IMR-90 (cell line): Measurements from ENCODE around the gene XRCC4. TPM values are rescaled to one million over a fixed set of nuclear protein-coding genes. Genes with fewer than 3 reads are reported as not detected.
A peak's percentile ranks its signal among the peaks of the same experiment; 100 is the strongest.

Experiments used
- ATAC-seq: fragments of 200-7000 bp; cut with Tn5 transposase; 2 replicates; pipeline ENCODE4 v1.9.1; 2020; ENCODE audit warnings: low read depth, mild to moderate bottlenecking, moderate library complexity
- BruUV-seq: library from RNA; stranded (reverse); fragments of 400-500 nt; replicated peaks from 2 replicates; lab custom pipeline; 2021; lab: Mats Ljungman, UMichigan
- CTCF ChIA-PET: fragments of 300-600 bp; formaldehyde crosslinking; extraction: SDS; loops from one replicate; lab custom pipeline; 2021; ENCODE audit warnings: antibody characterized with exemption; lab: Yijun Ruan, JAX
- POLR2A ChIA-PET: fragments of 300-600 bp; sonication (Branson Sonifier 250); formaldehyde crosslinking; loops from one replicate; lab custom pipeline; 2022; ENCODE audit warnings: antibody characterized with exemption; ENCODE audit not compliant: unreplicated experiment; lab: Charles Lee
- DNase-seq: peaks from one replicate; pipeline ENCODE4 v3.0.0; 2013
- H2AFZ ChIP-seq: replicated peaks from 2 replicates; pipeline ENCODE3; 2013; ENCODE audit warnings: low read length, mild to moderate bottlenecking; ENCODE audit not compliant: poor library complexity
- H2AK5ac ChIP-seq: 2 replicates; pipeline ENCODE4 v1.6.1; 2013; ENCODE audit warnings: low read depth, low read length, inconsistent platforms
- H2AK9ac ChIP-seq: replicated peaks from 2 replicates; pipeline ENCODE3; 2013; ENCODE audit warnings: mild to moderate bottlenecking, low read depth, low read length, moderate library complexity; ENCODE audit not compliant: poor library complexity
- H2BK120ac ChIP-seq: 2 replicates; pipeline ENCODE4 v1.6.1; 2013; ENCODE audit warnings: low read depth, low read length, inconsistent platforms
- H2BK15ac ChIP-seq: 3 replicates; pipeline ENCODE4 v1.6.1; 2013; ENCODE audit warnings: low read depth, low read length, inconsistent platforms
- H2BK20ac ChIP-seq: 2 replicates; pipeline ENCODE4 v1.6.1; 2013; ENCODE audit warnings: low read depth, mild to moderate bottlenecking, inconsistent platforms, low read length, moderate library complexity
- H2BK5ac ChIP-seq: 2 replicates; pipeline ENCODE4 v1.6.1; 2013; ENCODE audit warnings: mild to moderate bottlenecking, low read depth, low read length, inconsistent platforms; ENCODE audit not compliant: poor library complexity, severe bottlenecking
- H3K14ac ChIP-seq: replicated peaks from 2 replicates; pipeline ENCODE4 v1.6.1; 2013; ENCODE audit warnings: low read depth, low read length, inconsistent platforms
- H3K18ac ChIP-seq: 2 replicates; pipeline ENCODE4 v1.6.1; 2013; ENCODE audit warnings: low read depth, low read length, control low read depth
- H3K23ac ChIP-seq: 2 replicates; pipeline ENCODE4 v1.6.1; 2013; ENCODE audit warnings: low read depth, low read length, inconsistent platforms
- H3K27ac ChIP-seq: 2 replicates; pipeline ENCODE4 v1.5.1; 2013; ENCODE audit warnings: mild to moderate bottlenecking, control low read depth, low read length; ENCODE audit not compliant: insufficient read depth
- H3K27me3 ChIP-seq: 2 replicates; pipeline ENCODE4 v1.6.1; 2013; ENCODE audit warnings: low read length; ENCODE audit not compliant: control insufficient read depth, insufficient read depth
- H3K36me3 ChIP-seq: 2 replicates; pipeline ENCODE4 v1.6.1; 2013; ENCODE audit warnings: low read length, mixed read lengths; ENCODE audit not compliant: control insufficient read depth, insufficient read depth
- H3K4ac ChIP-seq: 2 replicates; pipeline ENCODE4 v1.6.1; 2013; ENCODE audit warnings: low read depth, low read length, inconsistent platforms
- H3K4me1 ChIP-seq: 2 replicates; pipeline ENCODE4 v1.6.1; 2013; ENCODE audit warnings: low read length, mixed read lengths; ENCODE audit not compliant: control insufficient read depth, insufficient read depth
- H3K4me2 ChIP-seq: 2 replicates; pipeline ENCODE4 v1.6.1; 2013; ENCODE audit warnings: low read depth, mild to moderate bottlenecking, control low read depth, low read length, moderate library complexity
- H3K4me3 ChIP-seq: 2 replicates; pipeline ENCODE4 v1.5.1; 2013; ENCODE audit warnings: low read depth, mild to moderate bottlenecking, control low read depth, low read length, moderate library complexity; ENCODE audit not compliant: insufficient read depth
- H3K56ac ChIP-seq: 2 replicates; pipeline ENCODE4 v1.6.1; 2013; ENCODE audit warnings: low read length, inconsistent platforms; ENCODE audit not compliant: insufficient read depth; ENCODE audit errors: extremely low read depth
- H3K79me1 ChIP-seq, 2 experiments: 2 replicates each; pipeline ENCODE4 v1.6.1; 2013; ENCODE audit warnings: low read length in 2 of 2, inconsistent platforms in 1 of 2, low read depth in 1 of 2
- H3K9ac ChIP-seq: 2 replicates; pipeline ENCODE4 v1.6.1; 2013; ENCODE audit warnings: low read depth, low read length, control low read depth
- H3K9me1 ChIP-seq: 2 replicates; pipeline ENCODE4 v1.6.1; 2013; ENCODE audit warnings: low read length, inconsistent platforms; ENCODE audit not compliant: insufficient read depth
- H3K9me3 ChIP-seq: 2 replicates; pipeline ENCODE4 v1.6.1; 2013; ENCODE audit warnings: low read length; ENCODE audit not compliant: control insufficient read depth, insufficient read depth
- H4K20me1 ChIP-seq: 2 replicates; pipeline ENCODE4 v1.6.1; 2013; ENCODE audit warnings: low read length, inconsistent platforms; ENCODE audit not compliant: insufficient read depth
- H4K5ac ChIP-seq: 2 replicates; pipeline ENCODE4 v1.6.1; 2013; ENCODE audit warnings: mild to moderate bottlenecking, low read depth, low read length, control low read depth
- H4K8ac ChIP-seq, 2 experiments: 2 replicates each; pipeline ENCODE4 v1.6.1; 2013; ENCODE audit warnings: low read depth in 2 of 2, low read length in 2 of 2, control low read depth in 1 of 2, inconsistent platforms in 1 of 2
- H4K91ac ChIP-seq: 2 replicates; pipeline ENCODE4 v1.6.1; 2013; ENCODE audit warnings: low read depth, low read length, inconsistent platforms; ENCODE audit not compliant: insufficient read depth
- BHLHE40 ChIP-seq: fragments of 150-350 bp; IDR thresholded peaks from 2 replicates; pipeline ENCODE4 v1.6.1; 2016; ENCODE audit warnings: mild to moderate bottlenecking, low read depth, low read length
- CHD1 ChIP-seq: IDR thresholded peaks from 2 replicates; pipeline ENCODE4 v1.6.1; 2012; ENCODE audit warnings: low read depth, low read length, improper control_type of control experiment
- NFE2L2 ChIP-seq: fragments of 150-350 bp; IDR thresholded peaks from 2 replicates; pipeline ENCODE4 v1.6.1; 2016; ENCODE audit warnings: low read depth, mild to moderate bottlenecking, low read length
- POLR2A ChIP-seq: IDR thresholded peaks from 2 replicates; pipeline ENCODE4 v1.6.1; 2012; ENCODE audit warnings: mild to moderate bottlenecking, low read depth, low read length
- RAD21 ChIP-seq: IDR thresholded peaks from 2 replicates; pipeline ENCODE4 v1.6.1; 2012; ENCODE audit warnings: low read length, improper control_type of control experiment
- WGBS, 2 experiments: methylation state at CpG; one replicate each; pipeline versions ENCODE4 v1.1.5 to v1.1.7; 2013; ENCODE audit warnings: missing lambda C conversion rate in 2 of 2; ENCODE audit not compliant: insufficient read length in 1 of 2; ENCODE audit errors: extremely low coverage in 2 of 2; 5-methylcytosine and 5-hydroxymethylcytosine counted together
- dilution Hi-C: fragments of 300-500 bp; cut with HindIII; formaldehyde crosslinking; loops from one replicate; pipeline ENCODE4 v1.14.3; 2018; ENCODE audit warnings: low sequenced_read_pairs; ENCODE audit not compliant: unreplicated experiment
- in situ Hi-C: fragments of 300-500 bp; cut with MboI; formaldehyde crosslinking; loops from 3 replicates; pipeline ENCODE4 v1.14.3; 2019; ENCODE audit warnings: low sequenced_read_pairs, inconsistent platforms, mixed read lengths
- intact Hi-C: fragments of 100-400 bp; cut with micrococcal nuclease; formaldehyde crosslinking; loops from 2 replicates; pipeline ENCODE4 v1.10.0; 2022
- polyA plus RNA-seq, 3 experiments: library from polyadenylated mRNA; depleted of rRNA; stranded (reverse); fragments of >200 nt; gene quantifications; 2 replicates each; pipeline ENCODE4 v1.2.3, GENCODE V29; 2012; ENCODE audit warnings: low replicate concordance in 1 of 3
- total RNA-seq: library from RNA; depleted of rRNA; stranded (reverse); fragments of >200 nt; gene quantifications from 2 replicates; pipeline ENCODE4 v1.2.3, GENCODE V29; 2012
- TF ChIP-seq, protein P1 (sequence below): conservative IDR thresholded peaks from 2 replicates; pipeline ENCODE4 v1.5.1; 2012; ENCODE audit warnings: mild to moderate bottlenecking, low read depth, low read length, improper control_type of control experiment

XRCC4 gene
- total and polyA plus RNA-seq, 2 of the 4 experiments (the other 2 are of a cell fraction) = 3.5 to 4.7 TPM

DNA sequence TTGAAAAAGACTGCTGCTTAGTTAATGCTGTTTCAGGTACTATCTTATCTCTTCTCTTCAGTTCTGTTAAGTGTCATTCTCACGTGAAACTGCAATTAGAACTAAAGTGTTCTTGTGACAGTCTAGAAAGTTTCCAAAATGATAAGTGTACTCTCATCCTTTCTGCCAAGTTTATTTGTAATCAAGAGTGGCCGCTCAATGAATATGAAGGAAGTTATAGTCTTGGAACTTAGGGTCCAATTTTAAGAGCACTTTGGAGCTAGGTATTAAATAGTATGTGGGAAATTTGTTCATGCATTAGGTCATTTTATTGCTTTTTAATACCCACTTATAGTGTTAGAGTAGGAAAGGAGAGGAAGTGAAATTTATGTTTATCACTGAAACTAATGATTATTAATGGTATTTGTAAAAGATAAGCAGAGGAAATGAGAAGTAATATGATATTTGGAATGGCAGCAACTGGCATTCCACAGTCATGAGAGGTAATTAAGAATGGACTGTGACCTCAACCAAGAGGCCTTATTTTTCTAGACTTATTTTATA lies 20.4 kb downstream of the XRCC4 start:
- in situ Hi-C loops (loop anchor here (25.0 kb wide), 1 partner anchor 465 kb away; no protein-coding TSS in a partner anchor), dilution Hi-C loops (no loop called here), intact Hi-C loops (no loop called here)
- Histone ChIP-seq H3K27ac (no peak overlapping the region), H2BK120ac (peak overlapping the region; percentile 44; the same call in 1 of the 2 replicates), H2BK15ac (no peak overlapping the region), H3K36me3 (no peaks in the 10 kb centered on the region), H2AK9ac (no peak overlapping the region), H3K4ac (no peak overlapping the region), H3K4me1 (peaks cover 9% of the 10 kb centered on the region), H2AFZ (no peak overlapping the region), H4K20me1 (no peaks in the 10 kb centered on the region), H3K23ac (no peak overlapping the region; the same call in 1 of the 2 replicates), H3K4me2 (peak overlapping the region; percentile 31; the same call in 1 of the 2 replicates), H3K79me1 (peaks cover 4 to 23% of the 10 kb centered on the region in 2 experiments; a peak in 2 of 4 replicates), H3K56ac (no peak overlapping the region), H3K4me3 (no peak overlapping the region), H4K91ac (no peak overlapping the region), H3K9ac (no peak overlapping the region), H4K8ac (0 out of 4 replicates have a peak overlapping the region, but pooled peaks of 1 of the 2 experiments have one; percentile 17), H3K27me3 (no peaks in the 10 kb centered on the region), H2AK5ac (no peak overlapping the region), H4K5ac (no peak overlapping the region), H2BK20ac (peak overlapping the region; percentile 41; the same call in 1 of the 2 replicates), H3K14ac (no peak overlapping the region), H3K9me3 (no peaks in the 10 kb centered on the region), H2BK5ac (peak overlapping the region; percentile 56), H3K18ac (no peak overlapping the region), H3K9me1 (no peaks in the 10 kb centered on the region)
- ATAC-seq = peak; percentile 24; the same call in 1 of the 2 replicates
- CTCF ChIA-PET = interaction anchor here (0.7 kb wide), 1 partner anchor 12 kb away, joined by 3 read pairs; no protein-coding TSS in a partner anchor
- POLR2A ChIA-PET = no interaction called here
- peak; percentile 71 for DNase-seq
- no TSS peak for BruUV-seq
- no CpG with 5 or more reads among the region's 2 CpGs for WGBS, 2 experiments
- TF ChIP-seq, protein P1, sequence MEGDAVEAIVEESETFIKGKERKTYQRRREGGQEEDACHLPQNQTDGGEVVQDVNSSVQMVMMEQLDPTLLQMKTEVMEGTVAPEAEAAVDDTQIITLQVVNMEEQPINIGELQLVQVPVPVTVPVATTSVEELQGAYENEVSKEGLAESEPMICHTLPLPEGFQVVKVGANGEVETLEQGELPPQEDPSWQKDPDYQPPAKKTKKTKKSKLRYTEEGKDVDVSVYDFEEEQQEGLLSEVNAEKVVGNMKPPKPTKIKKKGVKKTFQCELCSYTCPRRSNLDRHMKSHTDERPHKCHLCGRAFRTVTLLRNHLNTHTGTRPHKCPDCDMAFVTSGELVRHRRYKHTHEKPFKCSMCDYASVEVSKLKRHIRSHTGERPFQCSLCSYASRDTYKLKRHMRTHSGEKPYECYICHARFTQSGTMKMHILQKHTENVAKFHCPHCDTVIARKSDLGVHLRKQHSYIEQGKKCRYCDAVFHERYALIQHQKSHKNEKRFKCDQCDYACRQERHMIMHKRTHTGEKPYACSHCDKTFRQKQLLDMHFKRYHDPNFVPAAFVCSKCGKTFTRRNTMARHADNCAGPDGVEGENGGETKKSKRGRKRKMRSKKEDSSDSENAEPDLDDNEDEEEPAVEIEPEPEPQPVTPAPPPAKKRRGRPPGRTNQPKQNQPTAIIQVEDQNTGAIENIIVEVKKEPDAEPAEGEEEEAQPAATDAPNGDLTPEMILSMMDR = no peak
- TF ChIP-seq CHD1 = no peak
- TF ChIP-seq NFE2L2 = no peak
- no peak for TF ChIP-seq BHLHE40
- TF ChIP-seq RAD21 = no peak
- TF ChIP-seq POLR2A = no peak
